Esophagus muscularis mucosa (tissue), 4 donors: Measurements from ENCODE around the gene NMRAL1. TPM values are rescaled to one million over a fixed set of nuclear protein-coding genes. Genes with fewer than 3 reads are reported as not detected.

ENCODE experiments used
- DNase-seq: peaks from one replicate; pipeline ENCODE4 v3.0.0-alpha.2; 2017; ENCODE audit errors: extremely low spot score
- H3K27ac ChIP-seq, 4 donors: fragments of 200-600 bp; sonication (generic); replicated peaks in 1 of 4; 1 replicate in 3 of 4; 2 replicates in 1 of 4; pipeline ENCODE4 v1.5.1; 2016 to 2019; ENCODE audit warnings: mild to moderate bottlenecking in 1 of 4
- H3K27me3 ChIP-seq, 4 donors: fragments of 200-600 bp; sonication (generic); one replicate each; pipeline versions ENCODE4 v1.5.1 to v1.6.0; 2016 to 2019
- H3K36me3 ChIP-seq, 4 donors: fragments of 200-600 bp; sonication (generic); one replicate each; pipeline ENCODE4 v1.5.1; 2016 to 2019
- H3K4me1 ChIP-seq, 4 donors: fragments of 200-600 bp; sonication (generic); one replicate each; pipeline ENCODE4 v1.5.1; 2016 to 2019
- H3K4me3 ChIP-seq, 4 donors: fragments of 200-600 bp; sonication (generic); 1 replicate in 2 of 4; 2 replicates in 2 of 4; pipeline ENCODE4 v1.5.1; 2016 to 2019; ENCODE audit warnings: mild to moderate bottlenecking in 4 of 4, moderate library complexity in 1 of 4
- H3K9me3 ChIP-seq, 4 donors: fragments of 200-600 bp; sonication (generic); 1 replicate in 3 of 4; 2 replicates in 1 of 4; pipeline ENCODE4 v1.5.1; 2016 to 2019
- CTCF ChIP-seq, 3 experiments: fragments of 200-600 bp in 2 of 3; fragments of 450-650 bp in 1 of 3; sonication (generic) in 2 of 3; IDR thresholded peaks; one replicate each; pipeline ENCODE4 v1.5.1; 2017 to 2019; ENCODE audit warnings: antibody characterized with exemption in 3 of 3, mild to moderate bottlenecking in 2 of 3, moderate library complexity in 1 of 3
- EP300 ChIP-seq: sonication (generic); formaldehyde crosslinking; IDR thresholded peaks from one replicate; pipeline ENCODE4 v1.6.1; 2017; ENCODE audit warnings: antibody characterized with exemption
- POLR2A ChIP-seq: fragments of 450-650 bp; IDR thresholded peaks from one replicate; pipeline ENCODE4 v1.6.1; 2017; ENCODE audit warnings: antibody characterized with exemption, moderate library complexity, mild to moderate bottlenecking, low read depth
- POLR2AphosphoS5 ChIP-seq, 2 donors: sonication (generic); formaldehyde crosslinking; IDR thresholded peaks; one replicate each; pipeline ENCODE4 v1.6.1; 2017; ENCODE audit warnings: antibody characterized with exemption in 2 of 2
- WGBS: methylation state at CpG from one replicate; pipeline ENCODE4 v1.1.5; 2018; 5-methylcytosine and 5-hydroxymethylcytosine counted together
- intact Hi-C: fragments of 100-400 bp; cut with DNase I; formaldehyde crosslinking; loops from one replicate; pipeline ENCODE4 v1.15.1; 2023
- total RNA-seq, 4 donors: library from RNA; depleted of rRNA; stranded (reverse); fragments of >200 nt; gene quantifications; one replicate each; pipeline versions ENCODE4 v1.1.0 to v1.2.1, GENCODE V29; 2016

The NMRAL1 gene
- total RNA-seq, 4 donors from 2014 or later: 29.1 to 50.0 (median 45.3) TPM

GRCh38 chr16:4500272-4500671 lies 25.8 kb upstream of the NMRAL1 start:
- intact Hi-C loops: no loop called here
- Histone ChIP-seq H3K27ac (peak overlapping the region; percentile 57 to 70 (median 66)), H3K27me3 (no peaks in the 10 kb centered on the region), H3K4me1 (peaks cover 30 to 37% (median 32%) of the 10 kb centered on the region in 4 donors), H3K4me3 (peak overlapping the region in 2 of 4 donors; percentile 9 to 18), H3K9me3 (no peaks in the 10 kb centered on the region), H3K36me3 (peaks cover 0 to 12% (median 5%) of the 10 kb centered on the region in 4 donors)
- TF ChIP-seq CTCF (IDR thresholded peaks at IDR 0.05) (no peak), POLR2AphosphoS5 (IDR thresholded peaks at IDR 0.05) (peak; percentile 50 to 90), POLR2A (no peak), EP300 (no peak)
- WGBS: 28% methylated on average over 3 of the region's 3 CpGs
- no peak for DNase-seq

GRCh38 chr16:4499196-4499555 lies 24.8 kb upstream of the NMRAL1 start:
- Histone ChIP-seq H3K4me3 (no peak overlapping the region), H3K9me3 (no peaks in the 10 kb centered on the region), H3K36me3 (peaks cover 0 to 12% (median 4%) of the 10 kb centered on the region in 4 donors), H3K27ac (no peak overlapping the region), H3K4me1 (peaks cover 28 to 41% (median 33%) of the 10 kb centered on the region in 4 donors), H3K27me3 (no peaks in the 10 kb centered on the region)
- no peak for DNase-seq
- no peak for TF ChIP-seq POLR2A
- no peak for TF ChIP-seq CTCF (IDR thresholded peaks at IDR 0.05)
- no peak for TF ChIP-seq EP300
- TF ChIP-seq POLR2AphosphoS5 (IDR thresholded peaks at IDR 0.05): no peak
- intact Hi-C loops: no loop called here
- WGBS: 97% methylated on average over 4 of the region's 4 CpGs

- TF ChIP-seq CTCF (IDR thresholded peaks at IDR 0.05) (no peak), EP300 (no peak), POLR2AphosphoS5 (IDR thresholded peaks at IDR 0.05) (no peak), POLR2A (no peak)
- no peak overlapping the region for H3K4me3 ChIP-seq
- H3K9me3 ChIP-seq: no peaks in the 10 kb centered on the region
- 81% methylated on average over 8 of the region's 8 CpGs for WGBS
- H3K4me1 ChIP-seq: peaks cover 28 to 41% (median 33%) of the 10 kb centered on the region in 4 donors
- H3K36me3 ChIP-seq: peaks cover 0 to 12% (median 5%) of the 10 kb centered on the region in 4 donors
- H3K27me3 ChIP-seq: no peaks in the 10 kb centered on the region
- intact Hi-C loops: no loop called here
- no peak overlapping the region for H3K27ac ChIP-seq
- no peak for DNase-seq
Observed at GRCh38 chr16:4498546-4499195, 24.2 kb upstream of the NMRAL1 start.

- Histone ChIP-seq H3K4me3 (no peak overlapping the region), H3K4me1 (peaks cover 17 to 27% (median 22%) of the 10 kb centered on the region in 4 donors), H3K36me3 (peaks cover 0 to 18% (median 7%) of the 10 kb centered on the region in 4 donors), H3K9me3 (no peaks in the 10 kb centered on the region), H3K27me3 (no peaks in the 10 kb centered on the region), H3K27ac (no peak overlapping the region)
- intact Hi-C loops: no loop called here
- TF ChIP-seq POLR2A (no peak), CTCF (IDR thresholded peaks at IDR 0.05) (no peak), EP300 (no peak), POLR2AphosphoS5 (IDR thresholded peaks at IDR 0.05) (no peak)
- 82% methylated on average over 4 of the region's 4 CpGs for WGBS
- DNase-seq: no peak
Observed at GRCh38 chr16:4496305-4496704, 21.9 kb upstream of the NMRAL1 start.
